ENCODE measurements around the gene LRRC7.

Gene LRRC7

GRCh38 chr1:69920426-69920825, 352.7 kb downstream of the LRRC7 start:
- no peak for TF ChIP-seq CTCF (IDR thresholded peaks at IDR 0.05)

- no peak for TF ChIP-seq CTCF (IDR thresholded peaks at IDR 0.05)
Measured at GRCh38 chr1:69921486-69921885, 353.8 kb downstream of the LRRC7 start.

GRCh38 chr1:69929308-69930057, 361.8 kb downstream of the LRRC7 start:
- no peak for TF ChIP-seq CTCF (IDR thresholded peaks at IDR 0.05)

- TF ChIP-seq CTCF (IDR thresholded peaks at IDR 0.05) = no peak
Measured at GRCh38 chr1:69930396-69930795, 362.7 kb downstream of the LRRC7 start.

GRCh38 chr1:69932760-69933159, 365.0 kb downstream of the LRRC7 start:
- no peak for TF ChIP-seq CTCF (IDR thresholded peaks at IDR 0.05)

GRCh38 chr1:69940231-69940630, 372.5 kb downstream of the LRRC7 start:
- no peak for TF ChIP-seq CTCF (IDR thresholded peaks at IDR 0.05)

- TF ChIP-seq CTCF (IDR thresholded peaks at IDR 0.05) = no peak
Measured at GRCh38 chr1:69940816-69941215, 373.1 kb downstream of the LRRC7 start.

- no peak for TF ChIP-seq CTCF (IDR thresholded peaks at IDR 0.05)
Measured at GRCh38 chr1:69943030-69943429, 375.3 kb downstream of the LRRC7 start.
